ENCODE results near the gene ARHGAP28.

GRCh38 chr18:6714010-6714409, 15.5 kb upstream of the ARHGAP28 start:
- TF ChIP-seq CTCF (IDR thresholded peaks at IDR 0.05) = no peak
- TF ChIP-seq POLR2A (IDR thresholded peaks at IDR 0.05) = no peak
